ENCODE data around the gene SEMA3A. TPM values are rescaled to one million over a fixed set of nuclear protein-coding genes. Genes with fewer than 3 reads are reported as not detected.
"Not testable (repeated sequence)": the region's sequence is repeated elsewhere in the genome, so short reads cannot be mapped to it uniquely, and the experiment has no call there.

SEMA3A gene
- polyA plus RNA-seq, 1 donor from 2014 or later, result 22.8 TPM

GRCh38 chr7:84057576-84057975, 137.0 kb downstream of the SEMA3A start:
- Histone ChIP-seq H2AFZ (ENCODE audit: low read depth, low read length) (no peak overlapping the region), H3K27ac (ENCODE audit: low read length) (no peak overlapping the region), H4K20me1 (ENCODE audit: insufficient read depth) (no peaks in the 10 kb centered on the region), H3K27me3 (ENCODE audit: insufficient read depth, low read depth, low read length) (no peaks in the 10 kb centered on the region), H3K4me2 (ENCODE audit: low read length) (no peak overlapping the region), H3K36me3 (ENCODE audit: insufficient read depth, low read length) (no peaks in the 10 kb centered on the region), H3K9me3 (ENCODE audit: low read length) (no peaks in the 10 kb centered on the region), H3K9ac (ENCODE audit: low read length) (no peak overlapping the region), H3K9me2 (ENCODE audit: insufficient read depth, low read length) (no peaks in the 10 kb centered on the region), H3K4me3 (ENCODE audit: low read length) (no peak overlapping the region), H3K79me2 (replicated peaks; ENCODE audit: insufficient read depth, low read length) (no peaks in the 10 kb centered on the region), H3F3A (ENCODE audit: insufficient read depth, low read length, poor library complexity, severe bottlenecking) (no peaks in the 10 kb centered on the region)
- no peak for TF ChIP-seq TAF1 (IDR thresholded peaks at IDR 0.05; ENCODE audit: low read depth)
- TF ChIP-seq SMC3 (conservative IDR thresholded peaks at IDR 0.05; ENCODE audit: poor library complexity), result no peak
- TF ChIP-seq MXI1 (conservative IDR thresholded peaks at IDR 0.05; ENCODE audit: poor library complexity, severe bottlenecking), result no peak
- no peak for TF ChIP-seq RAD21 (conservative IDR thresholded peaks at IDR 0.05)
- TF ChIP-seq EZH2 (IDR thresholded peaks at IDR 0.05; ENCODE audit: borderline replicate concordance, insufficient read depth, low read length, poor library complexity, severe bottlenecking), result no peak
- TF ChIP-seq CTCF (IDR thresholded peaks at IDR 0.05; ENCODE audit: poor library complexity, severe bottlenecking), result no peak

DNA sequence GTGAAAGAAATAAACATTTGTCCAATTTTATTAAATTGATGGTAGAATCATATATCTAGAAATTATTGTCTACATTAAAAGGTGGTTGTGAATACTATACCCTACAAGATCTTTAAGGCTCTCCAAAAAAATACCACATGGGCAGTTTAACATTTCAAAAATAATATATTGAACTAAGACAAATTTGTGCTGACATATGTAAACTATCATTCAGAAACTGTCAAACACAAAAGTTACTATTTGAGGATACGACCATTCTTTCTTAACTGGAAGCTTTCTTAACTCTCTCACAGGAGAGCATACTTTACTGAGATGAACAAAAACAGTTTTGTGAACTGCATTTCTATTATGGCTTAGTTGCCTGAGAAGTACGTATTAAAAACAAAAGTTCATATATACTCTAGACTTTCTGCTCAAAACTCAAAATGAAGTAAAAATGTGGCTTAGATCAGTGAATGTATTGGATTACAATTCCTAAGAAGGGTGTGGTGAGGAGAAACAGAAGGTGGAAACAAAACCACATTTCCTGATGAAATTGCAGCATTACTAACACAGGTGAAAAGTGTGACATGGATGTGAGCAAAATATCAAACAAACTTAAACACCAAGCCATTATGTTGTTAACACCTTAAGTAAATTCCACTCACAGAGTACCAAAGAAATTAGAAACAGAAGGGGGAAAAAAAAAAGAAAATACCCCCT, 138.5 kb downstream of the SEMA3A start:
- no peak overlapping the region for H2AFZ ChIP-seq (ENCODE audit: low read depth, low read length)
- no peak overlapping the region for H3K4me2 ChIP-seq (ENCODE audit: low read length)
- H3K9me2 ChIP-seq (ENCODE audit: insufficient read depth, low read length), result no peaks in the 10 kb centered on the region
- no peaks in the 10 kb centered on the region for H3F3A ChIP-seq (ENCODE audit: insufficient read depth, low read length, poor library complexity, severe bottlenecking)
- H3K27me3 ChIP-seq (ENCODE audit: insufficient read depth, low read depth, low read length), result no peaks in the 10 kb centered on the region
- no peaks in the 10 kb centered on the region for H3K36me3 ChIP-seq (ENCODE audit: insufficient read depth, low read length)
- no peaks in the 10 kb centered on the region for H3K79me2 ChIP-seq (replicated peaks; ENCODE audit: insufficient read depth, low read length)
- no peaks in the 10 kb centered on the region for H3K9me3 ChIP-seq (ENCODE audit: low read length)
- no peaks in the 10 kb centered on the region for H4K20me1 ChIP-seq (ENCODE audit: insufficient read depth)
- no peak overlapping the region for H3K27ac ChIP-seq (ENCODE audit: low read length)
- no peak overlapping the region for H3K4me3 ChIP-seq (ENCODE audit: low read length)
- TF ChIP-seq POLR2AphosphoS5 (IDR thresholded peaks at IDR 0.05) (no peak), TAF1 (IDR thresholded peaks at IDR 0.05; ENCODE audit: low read depth) (no peak), EZH2 (IDR thresholded peaks at IDR 0.05; ENCODE audit: borderline replicate concordance, insufficient read depth, low read length, poor library complexity, severe bottlenecking) (no peak), SMC3 (conservative IDR thresholded peaks at IDR 0.05; ENCODE audit: poor library complexity) (no peak), RAD21 (conservative IDR thresholded peaks at IDR 0.05) (no peak), REST (IDR thresholded peaks at IDR 0.05; ENCODE audit: borderline replicate concordance) (no peak), CTCF (IDR thresholded peaks at IDR 0.05; ENCODE audit: poor library complexity, severe bottlenecking) (no peak), EP300 (conservative IDR thresholded peaks at IDR 0.05; ENCODE audit: poor library complexity, severe bottlenecking) (no peak), MXI1 (conservative IDR thresholded peaks at IDR 0.05; ENCODE audit: poor library complexity, severe bottlenecking) (no peak)
- no peak overlapping the region for H3K9ac ChIP-seq (ENCODE audit: low read length)

DNA sequence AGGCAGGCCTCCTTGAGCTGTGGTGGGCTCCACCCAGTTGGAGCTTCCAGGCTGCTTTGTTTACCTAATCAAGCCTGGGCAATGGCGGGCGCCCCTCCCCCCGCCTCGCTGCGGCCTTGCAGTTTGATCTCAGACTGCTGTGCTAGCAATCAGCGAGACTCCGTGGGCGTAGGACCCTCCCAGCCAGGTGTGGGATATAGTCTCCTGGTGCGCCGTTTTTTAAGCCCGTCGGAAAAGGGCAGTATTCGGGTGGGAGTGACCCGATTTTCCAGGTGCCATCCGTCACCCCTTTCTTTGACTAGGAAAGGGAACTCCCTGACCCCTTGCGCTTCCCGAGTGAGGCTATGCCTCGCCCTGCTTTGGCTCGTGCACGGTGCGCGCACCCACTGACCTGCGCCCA, 139.4 kb downstream of the SEMA3A start:
- not testable (repeated sequence) for H3K79me2 ChIP-seq (replicated peaks; ENCODE audit: insufficient read depth, low read length); H3K36me3 ChIP-seq (ENCODE audit: insufficient read depth, low read length); H3K4me3 ChIP-seq (ENCODE audit: low read length); H3K27ac ChIP-seq (ENCODE audit: low read length); H3K9ac ChIP-seq (ENCODE audit: low read length); H3K9me3 ChIP-seq (ENCODE audit: low read length); H3K4me2 ChIP-seq (ENCODE audit: low read length); H3K27me3 ChIP-seq (ENCODE audit: insufficient read depth, low read depth, low read length); H3F3A ChIP-seq (ENCODE audit: insufficient read depth, low read length, poor library complexity, severe bottlenecking); H2AFZ ChIP-seq (ENCODE audit: low read depth, low read length); H3K9me2 ChIP-seq (ENCODE audit: insufficient read depth, low read length); H4K20me1 ChIP-seq (ENCODE audit: insufficient read depth)

Measured in neural cell (in vitro differentiated cells).